ENCODE results near the gene SDF2L1. TPM values are rescaled to one million over a fixed set of nuclear protein-coding genes. Genes with fewer than 3 reads are reported as not detected.

The SDF2L1 gene
- total and polyA plus RNA-seq, 2 of the 13 experiments (the other 11 are each of a cell fraction or from before 2014, with no cell fraction given) = 18.0 to 57.4 TPM

- no peak for TF ChIP-seq NPAS2 (CRISPR knock-in tag; IDR thresholded peaks at IDR 0.05; ENCODE audit: borderline replicate concordance)
- peak; percentile 94 for TF ChIP-seq HOXA3 (CRISPR knock-in tag; IDR thresholded peaks at IDR 0.05)
- peak; percentile 45; the same call in 1 of the 2 replicates for TF ChIP-seq ZIK1 (CRISPR knock-in tag; IDR thresholded peaks at IDR 0.05; ENCODE audit: borderline replicate concordance, low read depth)
- peak; percentile 90 for TF ChIP-seq ZBTB14 (CRISPR knock-in tag; IDR thresholded peaks at IDR 0.05)
- TF ChIP-seq ESRRA (CRISPR knock-in tag; IDR thresholded peaks at IDR 0.05; ENCODE audit: low read depth) = 0 out of 2 replicates have a peak, but pooled peaks have one; percentile 11
- no peak for TF ChIP-seq MBD4 (IDR thresholded peaks at IDR 0.05; ENCODE audit: borderline replicate concordance, low read length)
- peak; percentile 68; the same call in 1 of the 2 replicates for TF ChIP-seq ZBTB7B (CRISPR knock-in tag; IDR thresholded peaks at IDR 0.05)
- TF ChIP-seq GTF3A (CRISPR knock-in tag; conservative IDR thresholded peaks at IDR 0.05) = no peak
- TF ChIP-seq ZNF260 (CRISPR knock-in tag; IDR thresholded peaks at IDR 0.05; ENCODE audit: borderline replicate concordance, low read depth) = no peak
- TF ChIP-seq ARHGAP35 (CRISPR knock-in tag; IDR thresholded peaks at IDR 0.05; ENCODE audit: borderline replicate concordance) = peak; percentile 72; the same call in 1 of the 2 replicates
- TF ChIP-seq E2F2 (CRISPR knock-in tag; IDR thresholded peaks at IDR 0.05; ENCODE audit: borderline replicate concordance) = peak; percentile 73; the same call in 1 of the 2 replicates
- no peak for TF ChIP-seq IKZF1 (IDR thresholded peaks at IDR 0.05)
- TF ChIP-seq THAP9 (CRISPR knock-in tag; IDR thresholded peaks at IDR 0.05; ENCODE audit: borderline replicate concordance) = no peak; the same call in none of the 2 replicates
- peak; percentile 85 for TF ChIP-seq ZBTB43 (CRISPR knock-in tag; conservative IDR thresholded peaks at IDR 0.05)
- peak; percentile 82 for TF ChIP-seq HIC2 (CRISPR knock-in tag; IDR thresholded peaks at IDR 0.05; ENCODE audit: low read depth)
- TF ChIP-seq ZNF883 (CRISPR knock-in tag; IDR thresholded peaks at IDR 0.05; ENCODE audit: not compliant biosample characterization) = peak; percentile 84
- no peak for TF ChIP-seq CREM (IDR thresholded peaks at IDR 0.05)
- TF ChIP-seq CREM (CRISPR knock-in tag; IDR thresholded peaks at IDR 0.05) = no peak
- TF ChIP-seq NKX3-1 (CRISPR knock-in tag; IDR thresholded peaks at IDR 0.05) = peak; percentile 94
Measured at GRCh38 chr22:21629255-21630149, 12.6 kb upstream of the SDF2L1 start, which contains the start of gene YDJC (continued).
